CD4-positive, alpha-beta T cell treated with Interleukin-15 for 4 hours (primary cell): ENCODE measurements around the gene WFIKKN1.

Experiments used
- DNase-seq: peaks from one replicate; pipeline ENCODE4 v3.0.0-alpha.2; 2020; ENCODE audit warnings: low spot score

The WFIKKN1 gene

DNA sequence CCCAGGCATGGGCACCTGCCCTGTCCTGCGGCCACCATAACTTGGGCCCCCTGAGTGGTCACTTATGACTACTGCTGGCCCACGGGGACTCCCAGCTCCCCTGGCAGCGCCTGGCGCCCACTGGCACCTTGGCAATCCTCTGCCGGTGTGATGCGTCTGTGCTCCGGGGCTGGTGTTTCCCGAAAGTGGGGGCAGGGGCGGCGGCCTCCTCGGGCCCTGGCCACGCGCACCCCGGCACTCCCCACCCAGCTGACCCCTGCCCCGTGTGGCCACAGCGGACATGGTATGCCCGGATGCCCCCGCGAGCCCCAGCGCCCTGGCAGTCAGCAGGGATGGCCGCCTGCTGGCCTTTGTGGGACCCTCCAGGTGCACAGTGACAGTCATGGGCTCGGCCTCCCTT, 26.7 kb downstream of the WFIKKN1 start:
- no peak for DNase-seq

DNA sequence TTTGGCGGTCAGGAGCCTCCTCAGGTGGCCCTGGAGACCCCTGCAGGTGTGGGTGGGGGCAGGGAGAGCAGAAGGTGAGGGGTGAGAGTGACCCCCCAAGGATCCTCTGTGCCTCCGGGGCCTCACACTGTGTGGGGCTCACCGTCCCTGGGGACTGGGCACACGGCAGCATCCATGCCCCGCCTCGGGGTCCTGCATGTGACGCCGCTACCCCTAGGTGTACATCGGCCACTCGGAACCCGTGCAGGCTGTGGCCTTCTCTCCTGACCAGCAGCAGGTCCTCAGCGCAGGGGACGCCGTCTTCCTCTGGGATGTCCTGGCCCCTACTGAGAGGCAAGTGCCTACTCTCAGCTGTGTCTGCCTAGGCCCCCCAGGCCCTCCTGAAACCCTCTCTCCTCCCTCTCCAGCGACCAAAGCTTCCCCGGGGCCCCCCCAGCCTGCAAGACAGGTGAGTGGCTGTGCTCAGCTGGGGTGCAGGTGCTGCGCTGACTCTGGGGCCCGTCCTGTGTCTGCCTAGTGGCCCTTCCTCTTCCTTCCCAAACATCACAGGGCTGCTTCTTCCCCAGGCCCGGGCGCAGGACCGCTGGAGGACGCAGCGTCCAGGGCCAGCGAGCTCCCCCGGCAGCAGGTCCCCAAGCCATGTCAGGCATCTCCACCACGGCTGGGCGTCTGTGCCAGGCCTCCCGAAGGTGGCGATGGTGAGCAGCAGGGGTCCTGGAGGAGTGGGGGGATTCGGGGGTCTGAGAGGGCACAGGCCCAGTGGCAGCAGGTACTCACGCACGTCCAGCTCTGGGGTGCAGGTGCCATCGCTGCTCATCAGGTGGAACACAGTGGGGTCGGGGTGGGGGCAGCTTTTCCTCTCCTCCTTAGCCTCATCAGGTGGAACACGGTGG, 28.1 kb downstream of the WFIKKN1 start:
- no peak for DNase-seq

DNA sequence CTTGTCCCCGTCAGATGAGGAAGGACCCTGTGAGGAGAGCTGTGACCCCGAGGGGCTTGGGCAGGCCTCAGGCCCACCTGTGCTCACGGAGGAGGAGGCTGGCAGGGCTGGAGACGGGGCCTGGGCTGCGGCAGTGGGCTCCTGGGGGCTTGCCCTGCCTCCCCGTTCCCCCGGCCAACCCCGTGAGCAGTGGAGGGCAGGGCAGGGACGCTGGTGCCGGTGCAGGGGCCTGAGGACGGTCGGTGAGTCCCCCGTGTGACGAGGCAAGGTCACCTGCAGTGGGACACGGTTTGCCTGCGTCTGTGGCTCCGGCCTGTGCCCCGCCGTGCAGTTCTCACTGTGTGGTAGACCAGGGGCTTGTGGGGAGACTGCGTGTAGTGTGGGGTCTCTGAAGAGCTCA, 28.8 kb downstream of the WFIKKN1 start:
- DNase-seq = no peak

DNA sequence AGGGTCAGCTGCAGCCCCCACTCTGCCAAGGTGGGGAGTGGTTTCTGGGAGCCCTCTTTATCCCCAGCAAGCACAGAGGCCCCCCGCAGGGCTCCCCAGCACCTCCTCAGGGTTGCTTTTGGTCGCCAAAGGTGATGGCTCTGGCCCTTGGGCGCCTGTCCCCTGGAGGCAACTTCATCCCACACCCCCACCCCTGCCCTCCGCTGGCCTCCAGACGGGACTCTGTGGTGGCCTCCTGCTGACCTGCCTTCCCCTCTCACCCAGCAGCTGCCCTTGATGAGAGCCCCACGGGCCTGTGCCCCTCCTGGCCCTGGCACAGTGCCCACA, 29.3 kb downstream of the WFIKKN1 start:
- DNase-seq = no peak

DNA sequence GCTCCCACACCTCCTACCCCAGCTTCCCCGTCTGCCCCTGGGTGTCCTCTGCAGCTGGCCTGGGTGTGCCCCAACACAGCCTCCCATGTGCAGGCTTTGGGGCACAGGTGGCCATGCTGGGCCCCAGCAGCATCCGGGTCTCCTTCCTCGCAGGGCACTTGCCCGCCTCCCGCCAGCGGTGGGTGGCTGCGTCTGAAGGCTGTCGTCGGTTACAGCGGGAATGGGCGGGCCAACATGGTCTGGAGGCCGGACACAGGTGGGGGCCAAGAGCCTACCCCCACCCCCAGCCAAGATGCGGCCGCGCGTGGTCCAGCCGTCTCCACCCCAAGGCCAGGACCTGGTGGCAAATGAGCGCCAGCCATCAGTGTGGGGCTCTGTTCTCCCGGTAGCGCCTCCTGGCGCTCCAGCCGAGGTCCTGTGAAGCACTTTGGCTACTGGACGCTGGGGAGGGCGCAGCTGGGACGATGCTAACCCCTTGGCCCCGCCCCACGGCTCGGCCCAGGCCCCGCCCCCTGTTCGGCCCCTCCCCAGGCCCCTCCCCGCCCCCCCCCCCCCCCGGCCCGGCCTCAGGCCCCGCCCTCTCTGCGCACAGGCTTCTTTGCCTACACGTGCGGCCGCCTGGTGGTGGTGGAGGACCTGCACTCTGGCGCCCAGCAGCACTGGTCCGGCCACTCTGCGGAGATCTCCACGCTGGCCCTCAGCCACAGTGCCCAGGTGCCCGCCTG, 29.8 kb downstream of the WFIKKN1 start:
- DNase-seq = peak; percentile 64

DNA sequence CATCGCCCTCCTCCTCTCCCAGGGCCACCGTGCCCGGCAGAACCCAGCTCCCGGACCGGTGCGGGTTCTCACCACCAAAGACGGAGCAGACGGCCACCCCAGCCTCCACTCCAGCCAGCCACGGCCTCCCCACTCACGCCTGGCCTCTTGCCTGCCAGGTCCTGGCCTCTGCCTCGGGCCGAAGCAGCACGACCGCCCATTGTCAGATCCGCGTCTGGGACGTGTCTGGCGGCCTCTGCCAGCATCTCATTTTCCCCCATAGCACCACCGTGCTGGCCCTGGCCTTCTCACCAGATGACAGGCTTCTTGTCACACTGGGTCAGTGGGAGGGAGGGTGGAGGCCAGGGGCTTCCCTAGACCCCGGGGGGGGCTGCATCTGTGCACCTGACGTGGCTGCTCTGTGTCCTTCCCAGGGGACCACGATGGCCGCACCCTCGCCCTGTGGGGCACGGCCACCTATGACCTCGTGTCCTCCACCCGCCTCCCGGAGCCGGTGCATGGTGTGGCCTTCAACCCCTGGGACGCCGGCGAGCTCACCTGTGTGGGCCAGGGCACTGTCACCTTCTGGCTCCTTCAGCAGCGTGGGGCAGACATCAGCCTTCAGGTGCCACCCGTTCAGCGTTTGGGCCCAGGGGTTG, 30.5 kb downstream of the WFIKKN1 start:
- no peak for DNase-seq

DNA sequence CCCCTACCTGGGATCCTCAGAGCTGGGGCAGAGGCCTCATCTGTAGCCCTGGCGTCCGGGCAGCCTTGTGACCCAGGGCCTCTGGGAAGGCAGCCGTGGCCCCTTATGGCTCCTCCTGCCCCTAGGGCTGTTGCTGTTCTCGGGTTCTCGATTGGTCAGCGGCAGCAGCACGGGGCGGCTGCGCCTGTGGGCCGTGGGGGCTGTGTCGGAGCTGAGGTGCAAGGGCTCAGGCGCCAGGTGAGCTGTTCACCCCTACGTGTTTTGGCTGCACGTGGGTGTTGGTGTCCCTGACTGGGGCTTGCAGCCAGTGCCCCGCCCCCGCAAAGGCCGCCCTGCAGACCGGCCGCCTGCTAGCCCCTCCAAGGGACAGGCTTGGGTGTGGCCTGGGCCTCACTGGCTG, 31.3 kb downstream of the WFIKKN1 start:
- DNase-seq = no peak

DNA sequence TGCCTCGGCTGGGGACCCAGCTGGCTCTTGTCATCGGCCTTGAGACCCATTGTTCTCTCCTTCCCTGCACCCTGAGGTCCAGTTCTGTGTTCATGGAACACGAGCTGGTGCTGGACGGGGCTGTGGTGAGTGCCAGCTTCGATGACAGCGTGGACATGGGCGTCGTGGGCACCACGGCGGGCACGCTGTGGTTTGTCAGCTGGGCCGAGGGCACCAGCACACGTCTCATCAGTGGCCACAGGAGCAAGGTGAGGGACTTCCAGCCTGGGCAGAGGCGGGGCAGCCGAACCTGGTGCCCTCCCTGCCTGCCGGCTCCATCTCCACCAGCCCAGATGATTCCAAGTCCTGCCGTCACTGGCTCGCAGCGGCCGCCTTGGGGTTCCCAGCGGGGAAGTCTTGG, 31.8 kb downstream of the WFIKKN1 start:
- DNase-seq = no peak

DNA sequence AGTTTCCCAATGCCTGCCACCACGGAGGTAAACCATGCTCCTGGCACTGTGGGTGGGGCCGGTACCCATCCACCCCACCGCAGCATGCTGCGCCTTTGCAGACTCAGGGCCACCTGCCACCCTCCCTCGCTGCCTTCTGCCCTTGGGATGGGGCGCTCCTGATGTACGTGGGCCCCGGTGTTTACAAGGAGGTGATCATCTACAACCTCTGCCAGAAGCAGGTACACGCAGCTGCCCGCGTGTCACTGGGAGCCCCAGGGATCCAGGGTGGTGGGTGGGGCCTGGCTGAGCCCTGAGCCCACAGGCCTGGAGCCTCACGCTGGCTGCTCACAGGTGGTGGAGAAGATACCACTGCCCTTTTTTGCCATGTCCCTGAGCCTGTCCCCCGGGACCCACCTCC, 35.8 kb downstream of the WFIKKN1 start:
- DNase-seq = no peak

DNA sequence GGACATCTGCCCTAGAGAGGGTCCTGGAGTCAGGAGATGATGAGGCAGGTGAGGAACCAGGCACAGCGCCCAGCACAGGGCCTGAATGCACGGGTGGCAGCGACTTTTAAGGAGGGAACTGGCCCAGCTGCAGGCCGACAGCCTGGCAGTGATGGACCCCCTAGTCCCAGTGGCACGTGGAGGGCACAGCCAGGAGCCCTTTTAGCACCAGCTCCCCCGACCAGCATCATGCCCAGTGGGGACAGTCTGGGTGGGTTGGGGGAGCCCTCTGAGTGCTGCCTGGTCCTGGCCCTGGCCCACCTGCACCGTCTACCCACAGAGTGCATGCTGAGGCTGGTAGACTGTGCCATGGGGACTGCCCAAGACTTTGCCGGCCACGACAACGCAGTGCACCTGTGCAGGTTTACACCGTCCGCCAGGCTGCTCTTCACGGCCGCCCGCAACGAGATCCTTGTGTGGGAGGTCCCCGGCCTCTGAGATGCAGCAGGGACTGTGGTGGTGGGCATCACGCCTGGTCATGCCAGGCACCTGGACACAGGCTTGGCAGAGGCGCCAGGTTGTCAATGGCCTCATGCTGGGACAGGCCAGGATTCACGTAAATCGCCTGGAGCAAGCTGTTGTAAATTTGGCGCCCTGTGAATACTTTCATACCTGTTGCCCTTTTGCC, 36.5 kb downstream of the WFIKKN1 start:
- no peak for DNase-seq

DNA sequence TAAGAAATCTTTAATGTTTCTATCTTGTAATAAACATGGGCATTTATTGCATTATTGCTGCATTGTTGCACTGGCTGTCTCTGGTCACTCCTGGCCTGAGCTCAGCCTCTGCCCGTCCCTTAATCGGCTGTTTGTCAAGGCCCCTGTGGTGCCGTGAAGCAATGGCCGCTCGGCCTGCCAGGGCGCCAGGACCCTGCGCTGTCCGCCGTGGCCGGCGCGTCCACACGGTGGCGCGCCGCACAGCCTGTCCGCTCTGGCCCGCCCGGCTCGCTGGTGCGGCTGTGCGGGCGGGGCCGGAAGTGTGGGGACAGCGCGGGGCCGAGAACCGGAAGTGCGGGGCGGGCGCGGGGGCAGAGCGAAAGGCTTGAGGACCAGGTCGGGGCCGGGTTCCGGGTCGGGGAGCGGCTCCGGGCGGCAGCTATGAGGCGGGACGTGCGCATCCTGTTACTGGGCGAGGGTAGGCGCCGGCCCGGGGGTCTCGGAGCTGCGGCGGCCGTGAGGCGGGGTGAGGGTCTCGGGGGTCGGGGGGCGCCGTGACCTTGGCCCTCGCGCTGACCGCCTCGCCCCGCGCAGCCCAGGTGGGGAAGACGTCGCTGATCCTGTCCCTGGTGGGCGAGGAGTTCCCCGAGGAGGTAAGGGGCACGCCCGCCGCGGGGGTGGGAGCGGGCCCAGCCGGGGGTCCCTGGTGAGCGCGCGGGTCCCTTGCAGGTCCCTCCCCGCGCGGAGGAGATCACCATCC, 37.2 kb downstream of the WFIKKN1 start, which contains the start of gene RHOT2:
Gene RHOT2, plus strand, starts transcription at position 353 of the 739 bp plus-strand sequence. Its CDS starts 68 bp downstream, at position 421.
- peak; percentile 92 for DNase-seq

DNA sequence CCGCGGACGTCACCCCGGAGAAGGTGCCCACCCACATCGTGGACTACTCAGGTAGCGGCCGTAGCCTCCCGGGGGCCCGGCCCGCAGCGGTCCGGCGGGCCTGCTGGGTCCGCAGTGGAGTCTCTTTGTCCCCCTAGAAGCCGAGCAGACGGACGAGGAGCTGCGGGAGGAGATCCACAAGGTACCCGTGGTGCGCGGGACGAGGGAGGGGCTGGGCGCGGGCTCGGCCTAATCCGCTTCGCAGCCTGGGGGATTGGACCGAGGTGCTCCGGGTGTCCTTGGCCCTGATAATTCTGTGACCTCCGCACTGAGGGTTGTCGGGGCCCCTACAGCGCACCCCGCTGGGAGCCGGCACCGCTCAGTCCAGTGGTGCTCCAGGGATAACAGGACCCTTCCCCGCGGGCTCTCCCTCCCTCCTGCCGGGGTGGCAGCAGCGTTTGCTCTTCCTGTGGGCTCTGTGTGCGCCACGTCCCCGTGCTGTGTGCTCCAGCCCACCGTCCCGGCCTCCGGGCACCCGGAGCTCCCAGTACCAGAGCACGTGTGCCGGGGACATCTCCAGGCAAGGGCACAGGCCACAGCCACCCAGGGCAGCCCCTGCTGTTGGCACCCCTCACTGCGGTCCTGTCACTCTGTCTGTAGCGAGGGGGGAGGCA, 37.9 kb downstream of the WFIKKN1 start:
- DNase-seq = no peak

DNA sequence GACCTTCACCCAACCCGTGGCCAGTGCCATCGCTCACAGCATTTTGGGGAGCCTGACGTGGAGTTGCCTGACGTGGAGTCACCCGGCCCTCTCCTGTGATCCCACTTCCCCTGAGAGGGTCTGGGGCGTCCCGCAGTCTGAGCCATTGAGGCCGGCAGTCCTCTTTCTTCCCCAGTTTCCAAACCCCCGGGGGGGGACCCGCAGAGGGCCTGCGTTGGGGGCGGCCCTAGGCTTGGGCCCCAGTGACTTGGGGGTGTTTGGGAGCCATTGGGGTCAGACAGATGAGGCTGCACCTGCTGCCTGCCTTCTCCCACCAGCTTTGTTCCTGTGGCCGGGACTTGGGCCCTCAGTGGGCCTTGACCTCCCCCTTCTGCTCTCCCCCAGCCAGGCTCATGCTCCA, 38.9 kb downstream of the WFIKKN1 start:
- no peak for DNase-seq

DNA sequence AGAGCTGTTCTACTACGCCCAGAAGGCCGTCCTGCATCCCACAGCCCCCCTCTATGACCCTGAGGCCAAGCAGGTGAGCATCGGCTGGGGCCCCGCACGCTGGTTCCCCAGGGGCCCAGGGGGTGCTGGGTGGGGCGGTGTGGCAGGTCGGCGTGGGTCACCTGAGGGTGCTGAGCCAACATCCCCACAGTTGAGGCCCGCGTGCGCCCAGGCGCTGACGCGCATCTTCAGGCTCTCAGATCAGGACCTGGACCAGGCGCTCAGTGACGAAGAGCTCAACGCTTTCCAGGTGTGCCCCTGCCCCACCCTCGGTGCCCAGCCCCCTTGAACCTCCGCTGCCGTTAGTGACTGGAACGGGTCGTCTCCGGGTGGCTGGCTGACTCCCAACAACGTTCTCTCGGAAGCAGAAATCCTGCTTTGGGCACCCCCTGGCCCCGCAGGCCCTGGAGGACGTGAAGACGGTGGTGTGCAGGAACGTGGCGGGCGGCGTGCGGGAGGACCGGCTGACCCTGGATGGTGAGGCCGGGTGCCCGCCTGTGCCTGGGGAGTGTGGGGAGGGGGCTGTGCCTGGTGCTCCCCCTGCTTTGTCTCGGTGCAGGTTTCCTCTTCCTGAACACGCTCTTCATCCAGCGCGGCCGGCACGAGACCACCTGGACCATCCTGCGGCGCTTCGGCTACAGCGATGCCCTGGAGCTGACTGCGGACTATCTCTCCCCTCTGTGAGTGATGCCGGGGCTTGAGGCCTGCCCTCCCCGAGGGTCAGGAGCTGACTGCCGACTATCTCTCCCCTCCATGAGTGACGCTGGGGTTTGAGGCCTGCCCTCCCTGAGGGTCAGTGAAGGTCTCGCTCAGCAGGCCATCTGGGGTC, 39.9 kb downstream of the WFIKKN1 start:
- no peak for DNase-seq

DNA sequence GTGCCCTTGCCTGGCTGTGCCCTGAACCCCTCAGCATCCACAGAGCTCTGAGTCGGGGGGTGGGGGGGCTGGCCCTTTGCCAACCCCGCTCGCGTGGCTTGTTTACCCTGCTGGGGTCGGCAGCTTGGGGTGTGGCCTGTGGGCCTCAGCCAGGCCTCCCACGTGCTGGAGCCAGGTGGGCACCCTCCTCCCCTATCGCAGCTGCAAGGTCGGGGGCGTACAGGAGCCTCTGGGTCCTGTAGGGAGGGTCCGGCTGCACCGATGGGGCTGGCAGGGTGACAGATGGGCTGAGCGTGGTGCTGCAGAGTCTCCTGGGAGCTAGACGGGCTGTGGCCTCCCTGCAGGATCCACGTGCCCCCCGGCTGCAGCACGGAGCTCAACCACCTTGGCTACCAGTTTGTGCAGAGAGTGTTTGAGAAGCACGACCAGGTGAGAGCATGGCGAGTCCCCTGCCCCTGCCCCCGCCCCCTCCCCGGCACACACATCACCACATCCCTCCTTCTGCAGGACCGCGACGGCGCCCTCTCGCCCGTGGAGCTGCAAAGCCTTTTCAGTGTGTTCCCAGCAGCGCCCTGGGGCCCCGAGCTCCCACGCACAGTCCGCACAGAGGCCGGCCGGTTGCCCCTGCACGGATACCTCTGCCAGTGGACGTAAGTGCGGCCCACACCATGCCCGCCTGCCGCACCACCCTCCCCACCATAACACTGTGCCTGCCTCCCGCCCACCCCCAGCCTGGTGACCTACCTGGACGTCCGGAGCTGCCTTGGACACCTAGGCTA, 40.8 kb downstream of the WFIKKN1 start:
- no peak for DNase-seq

DNA sequence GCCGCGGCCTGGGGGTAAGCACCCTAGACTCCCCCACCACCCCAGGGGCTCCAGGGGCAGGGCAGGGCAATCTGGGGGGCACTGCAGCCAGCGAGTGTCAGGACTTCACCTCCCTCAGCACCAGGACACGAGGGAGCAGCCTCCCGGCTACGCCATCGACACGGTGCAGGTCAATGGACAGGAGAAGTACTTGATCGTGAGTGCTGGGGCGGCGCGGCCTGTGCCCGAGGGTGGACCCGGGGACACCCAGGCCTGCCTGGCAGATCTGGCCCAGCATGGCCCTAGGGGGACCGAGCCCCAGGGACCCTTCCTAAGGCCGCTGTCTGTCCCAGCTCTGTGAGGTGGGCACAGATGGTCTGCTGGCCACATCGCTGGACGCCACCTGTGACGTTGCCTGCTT, 41.6 kb downstream of the WFIKKN1 start:
- no peak for DNase-seq

DNA sequence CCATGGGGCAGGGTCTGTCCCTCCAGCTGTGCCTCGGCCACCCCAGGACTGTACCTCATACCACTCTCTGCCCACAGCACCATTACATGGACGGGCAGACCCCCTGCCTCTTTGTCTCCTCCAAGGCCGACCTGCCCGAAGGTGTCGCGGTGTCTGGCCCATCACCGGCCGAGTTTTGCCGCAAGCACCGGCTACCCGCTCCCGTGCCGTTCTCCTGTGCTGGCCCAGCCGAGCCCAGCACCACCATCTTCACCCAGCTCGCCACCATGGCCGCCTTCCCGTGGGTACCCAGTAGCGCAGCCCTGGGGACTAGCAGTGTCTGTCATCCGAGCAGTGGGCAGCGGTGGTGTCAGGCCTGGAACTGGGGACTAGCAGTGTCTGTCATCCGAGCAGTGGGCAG, 42.1 kb downstream of the WFIKKN1 start:
- DNase-seq = no peak

DNA sequence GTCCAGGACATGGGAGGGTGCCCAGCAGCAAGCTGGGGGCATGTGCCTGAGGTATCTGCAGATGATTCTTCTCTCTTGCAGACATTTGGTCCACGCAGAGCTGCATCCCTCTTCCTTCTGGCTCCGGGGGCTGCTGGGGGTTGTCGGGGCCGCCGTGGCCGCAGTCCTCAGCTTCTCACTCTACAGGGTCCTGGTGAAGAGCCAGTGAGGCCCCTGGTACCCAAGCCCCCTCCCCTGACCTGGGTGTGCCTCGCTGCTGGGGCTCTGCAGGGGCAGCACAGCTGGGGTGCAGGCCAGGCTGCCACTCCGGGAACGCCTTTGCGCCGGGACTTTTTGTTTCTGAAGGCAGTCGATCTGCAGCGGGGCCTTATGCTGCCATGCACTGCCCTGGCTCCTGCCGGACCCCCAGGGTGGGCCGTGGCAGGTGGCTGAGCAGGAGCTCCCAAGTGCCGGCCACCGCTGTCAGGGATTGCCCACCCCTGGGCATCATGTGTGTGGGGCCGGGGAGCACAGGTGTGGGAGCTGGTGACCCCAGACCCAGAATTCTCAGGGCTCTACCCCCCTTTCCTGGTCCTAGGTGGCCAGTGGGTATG, 42.7 kb downstream of the WFIKKN1 start:
- DNase-seq = no peak
